Hepatocyte (in vitro differentiated cells): ENCODE results near the gene GRK5. TPM values are rescaled to one million over a fixed set of nuclear protein-coding genes. Genes with fewer than 3 reads are reported as not detected.

ENCODE experiments used
- DNase-seq: peaks from one replicate; pipeline ENCODE4 v3.0.0-alpha.2; 2016; ENCODE audit warnings: low spot score
- H2AFZ ChIP-seq: fragments of 200-600 bp; sonication (generic); 2 replicates; pipeline ENCODE4 v1.6.0; 2016; ENCODE audit warnings: antibody characterized with exemption, mild to moderate bottlenecking
- H3K27ac ChIP-seq: fragments of 200-600 bp; sonication (generic); 2 replicates; pipeline ENCODE4 v1.5.1; 2016; ENCODE audit warnings: mild to moderate bottlenecking
- H3K27me3 ChIP-seq: fragments of 200-600 bp; sonication (generic); 2 replicates; pipeline ENCODE4 v1.6.1; 2016
- H3K36me3 ChIP-seq: fragments of 200-600 bp; sonication (generic); replicated peaks from 2 replicates; pipeline ENCODE4 v1.5.1; 2016; ENCODE audit warnings: low read depth; ENCODE audit not compliant: insufficient read depth
- H3K4me1 ChIP-seq: fragments of 200-600 bp; sonication (generic); 2 replicates; pipeline ENCODE4 v1.5.1; 2016; ENCODE audit warnings: mild to moderate bottlenecking, moderate library complexity; ENCODE audit not compliant: insufficient read depth
- H3K4me2 ChIP-seq: fragments of 200-600 bp; sonication (generic); 2 replicates; pipeline ENCODE4 v1.6.0; 2016
- H3K4me3 ChIP-seq: fragments of 200-600 bp; sonication (generic); 2 replicates; pipeline ENCODE4 v1.5.1; 2016; ENCODE audit warnings: mild to moderate bottlenecking
- H3K79me2 ChIP-seq: fragments of 200-600 bp; sonication (generic); 2 replicates; pipeline ENCODE4 v1.6.0; 2017; ENCODE audit warnings: mild to moderate bottlenecking
- H3K9me2 ChIP-seq: fragments of 200-600 bp; sonication (generic); replicated peaks from 2 replicates; pipeline ENCODE4 v1.6.0; 2017; ENCODE audit warnings: mild to moderate bottlenecking; ENCODE audit not compliant: insufficient read depth
- H3K9me3 ChIP-seq: fragments of 200-600 bp; sonication (generic); 2 replicates; pipeline ENCODE4 v1.5.1; 2016; ENCODE audit warnings: low read depth, mild to moderate bottlenecking
- H4K20me1 ChIP-seq: fragments of 200-600 bp; sonication (generic); 2 replicates; pipeline ENCODE4 v1.6.0; 2016; ENCODE audit warnings: mild to moderate bottlenecking; ENCODE audit not compliant: insufficient read depth, poor library complexity, severe bottlenecking
- EZH2 ChIP-seq: fragments of 200-600 bp; sonication (generic); IDR thresholded peaks from 2 replicates; pipeline ENCODE4 v1.6.1; 2016; ENCODE audit warnings: antibody characterized with exemption, mild to moderate bottlenecking, borderline replicate concordance
- EZH2phosphoT487 ChIP-seq: fragments of 200-600 bp; sonication (generic); IDR thresholded peaks from one replicate; pipeline ENCODE4 v1.6.1; 2018; ENCODE audit warnings: antibody characterized with exemption, mild to moderate bottlenecking, low read depth, moderate library complexity; ENCODE audit not compliant: unreplicated experiment, severe bottlenecking
- WGBS: methylation state at CpG from one replicate; pipeline ENCODE4 v1.1.6; 2016; ENCODE audit warnings: low lambda C conversion rate; ENCODE audit errors: missing lambda C conversion rate; 5-methylcytosine and 5-hydroxymethylcytosine counted together
- polyA plus RNA-seq: library from polyadenylated mRNA; unstranded; fragments of >200 nt; fragmentation: Nextera tagmentation; extraction: Ambion mirVana; gene quantifications from 2 replicates; pipeline ENCODE4 v1.2.1, GENCODE V29; 2016
- total RNA-seq: library from RNA; depleted of rRNA; stranded (reverse); fragments of >200 nt; gene quantifications from 2 replicates; pipeline ENCODE4 v1.2.3, GENCODE V29; 2014
- TF ChIP-seq, protein P1 (sequence below): fragments of 200-600 bp; sonication (generic); IDR thresholded peaks from 2 replicates; pipeline ENCODE4 v1.5.1; 2016; ENCODE audit warnings: antibody characterized with exemption, mild to moderate bottlenecking; ENCODE audit not compliant: poor library complexity

Gene GRK5
- total and polyA plus RNA-seq, 2 experiments from 2014 or later: 7.6 to 19.9 TPM

GRCh38 chr10:119221666-119222065 lies 14.3 kb downstream of the GRK5 start:
- H3K79me2 ChIP-seq: peaks cover 94% of the 10 kb centered on the region
- no peak overlapping the region for H2AFZ ChIP-seq
- TF ChIP-seq, protein P1, sequence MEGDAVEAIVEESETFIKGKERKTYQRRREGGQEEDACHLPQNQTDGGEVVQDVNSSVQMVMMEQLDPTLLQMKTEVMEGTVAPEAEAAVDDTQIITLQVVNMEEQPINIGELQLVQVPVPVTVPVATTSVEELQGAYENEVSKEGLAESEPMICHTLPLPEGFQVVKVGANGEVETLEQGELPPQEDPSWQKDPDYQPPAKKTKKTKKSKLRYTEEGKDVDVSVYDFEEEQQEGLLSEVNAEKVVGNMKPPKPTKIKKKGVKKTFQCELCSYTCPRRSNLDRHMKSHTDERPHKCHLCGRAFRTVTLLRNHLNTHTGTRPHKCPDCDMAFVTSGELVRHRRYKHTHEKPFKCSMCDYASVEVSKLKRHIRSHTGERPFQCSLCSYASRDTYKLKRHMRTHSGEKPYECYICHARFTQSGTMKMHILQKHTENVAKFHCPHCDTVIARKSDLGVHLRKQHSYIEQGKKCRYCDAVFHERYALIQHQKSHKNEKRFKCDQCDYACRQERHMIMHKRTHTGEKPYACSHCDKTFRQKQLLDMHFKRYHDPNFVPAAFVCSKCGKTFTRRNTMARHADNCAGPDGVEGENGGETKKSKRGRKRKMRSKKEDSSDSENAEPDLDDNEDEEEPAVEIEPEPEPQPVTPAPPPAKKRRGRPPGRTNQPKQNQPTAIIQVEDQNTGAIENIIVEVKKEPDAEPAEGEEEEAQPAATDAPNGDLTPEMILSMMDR: no peak
- no peak for TF ChIP-seq EZH2phosphoT487
- TF ChIP-seq EZH2: no peak
- H3K9me2 ChIP-seq: no peaks in the 10 kb centered on the region
- 100% methylated on average over 1 of the region's 1 CpG for WGBS
- H3K4me3 ChIP-seq: no peak overlapping the region
- peak overlapping the region; percentile 70 for H3K4me2 ChIP-seq
- peaks cover 64% of the 10 kb centered on the region for H3K4me1 ChIP-seq
- no peaks in the 10 kb centered on the region for H3K27me3 ChIP-seq
- no peak for DNase-seq
- H3K27ac ChIP-seq: peak overlapping the region; percentile 84
- H3K36me3 ChIP-seq: no peaks in the 10 kb centered on the region
- H4K20me1 ChIP-seq: no peaks in the 10 kb centered on the region
- no peaks in the 10 kb centered on the region for H3K9me3 ChIP-seq

- H3K9me2 ChIP-seq: no peaks in the 10 kb centered on the region
- whole genome bisulfite sequencing: 26% methylated on average over 9 of the region's 9 CpGs
- no peaks in the 10 kb centered on the region for H4K20me1 ChIP-seq
- H3K4me2 ChIP-seq: peak overlapping the region; percentile 70
- peaks cover 59% of the 10 kb centered on the region for H3K4me1 ChIP-seq
- peak overlapping the region; percentile 27 for H2AFZ ChIP-seq
- peak; percentile 57 for DNase-seq
- no peaks in the 10 kb centered on the region for H3K9me3 ChIP-seq
- no peaks in the 10 kb centered on the region for H3K36me3 ChIP-seq
- no peak overlapping the region for H3K4me3 ChIP-seq
- H3K79me2 ChIP-seq: peaks cover 94% of the 10 kb centered on the region
- TF ChIP-seq EZH2 (no peak), EZH2phosphoT487 (no peak)
- TF ChIP-seq, protein P1: no peak
- no peaks in the 10 kb centered on the region for H3K27me3 ChIP-seq
- peak overlapping the region; percentile 84 for H3K27ac ChIP-seq
These were observed 15.2 kb downstream of the GRK5 start for GRCh38 chr10:119222537-119222936.

DNA sequence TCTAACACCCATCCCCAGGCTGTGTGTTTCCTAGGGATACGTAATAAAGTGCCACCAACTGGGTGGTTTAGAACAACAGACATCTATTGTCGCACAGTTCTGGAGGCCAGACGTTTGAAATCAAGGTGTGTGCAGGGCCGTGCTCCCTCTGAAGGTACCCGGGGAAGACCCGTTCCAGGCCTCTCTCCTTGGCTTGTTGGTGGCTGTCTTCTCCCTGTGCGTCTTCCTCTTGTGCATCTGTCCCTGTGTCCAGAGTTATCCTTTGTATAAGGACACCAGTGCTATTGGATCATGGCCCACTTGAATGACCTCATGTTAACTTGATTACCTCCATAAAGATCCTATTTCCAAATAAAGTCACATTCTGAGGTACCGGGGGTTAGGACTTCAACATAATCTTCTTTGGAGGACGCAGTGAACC lies 15.6 kb downstream of the GRK5 start:
- 60% methylated on average over 9 of the region's 9 CpGs for WGBS
- peaks cover 94% of the 10 kb centered on the region for H3K79me2 ChIP-seq
- H4K20me1 ChIP-seq: no peaks in the 10 kb centered on the region
- peaks cover 55% of the 10 kb centered on the region for H3K4me1 ChIP-seq
- no peaks in the 10 kb centered on the region for H3K27me3 ChIP-seq
- H3K9me3 ChIP-seq: no peaks in the 10 kb centered on the region
- peak overlapping the region; percentile 84 for H3K27ac ChIP-seq
- no peak for DNase-seq
- no peak for TF ChIP-seq EZH2
- TF ChIP-seq EZH2phosphoT487: no peak
- no peak overlapping the region for H2AFZ ChIP-seq
- no peaks in the 10 kb centered on the region for H3K9me2 ChIP-seq
- peak overlapping the region; percentile 70 for H3K4me2 ChIP-seq
- no peak overlapping the region for H3K4me3 ChIP-seq
- H3K36me3 ChIP-seq: no peaks in the 10 kb centered on the region

DNA sequence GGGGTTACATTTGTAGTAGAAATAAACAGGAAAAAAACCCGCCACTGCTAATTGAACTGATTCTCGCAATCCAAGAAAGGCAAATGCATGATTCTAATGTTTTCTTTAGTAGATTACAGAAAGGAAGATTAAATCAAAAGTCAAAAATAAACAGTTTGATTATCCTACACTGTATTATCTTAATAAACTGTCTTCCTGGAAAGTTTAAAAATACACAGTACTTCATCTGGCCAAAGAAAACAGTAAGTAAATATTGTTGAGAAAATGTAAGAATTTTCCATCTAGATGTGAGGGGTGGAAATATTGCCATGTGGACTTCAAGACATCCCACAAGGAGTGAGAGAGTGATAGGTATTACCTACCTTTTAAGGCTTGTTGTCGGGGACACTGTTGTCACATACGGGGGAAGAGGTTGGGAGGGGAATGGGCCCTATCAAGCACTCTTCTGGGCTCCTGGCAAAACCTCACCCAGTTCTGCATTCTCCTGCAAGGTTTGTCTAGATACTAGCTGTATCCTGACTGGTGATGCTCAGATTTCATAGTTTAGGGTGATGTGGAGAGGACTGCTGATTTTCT lies 17.8 kb downstream of the GRK5 start:
- TF ChIP-seq EZH2phosphoT487 (no peak), EZH2 (no peak)
- TF ChIP-seq, protein P1: no peak
- H3K4me3 ChIP-seq: no peak overlapping the region
- H3K79me2 ChIP-seq: peaks cover 94% of the 10 kb centered on the region
- H4K20me1 ChIP-seq: no peaks in the 10 kb centered on the region
- no peak for DNase-seq
- H3K36me3 ChIP-seq: no peaks in the 10 kb centered on the region
- no peaks in the 10 kb centered on the region for H3K27me3 ChIP-seq
- 89% methylated on average over 4 of the region's 4 CpGs for WGBS
- no peak overlapping the region for H3K27ac ChIP-seq
- H2AFZ ChIP-seq: no peak overlapping the region
- H3K4me2 ChIP-seq: no peak overlapping the region
- peaks cover 45% of the 10 kb centered on the region for H3K4me1 ChIP-seq
- H3K9me3 ChIP-seq: no peaks in the 10 kb centered on the region
- H3K9me2 ChIP-seq: no peaks in the 10 kb centered on the region
